ENCODE results near the gene SELENON. TPM values are rescaled to one million over a fixed set of nuclear protein-coding genes. Genes with fewer than 3 reads are reported as not detected.
A peak's percentile ranks its signal among the peaks of the same experiment; 100 is the strongest.

Gene SELENON
- total RNA-seq, 1 experiment from 2014 or later = 90.9 TPM

DNA sequence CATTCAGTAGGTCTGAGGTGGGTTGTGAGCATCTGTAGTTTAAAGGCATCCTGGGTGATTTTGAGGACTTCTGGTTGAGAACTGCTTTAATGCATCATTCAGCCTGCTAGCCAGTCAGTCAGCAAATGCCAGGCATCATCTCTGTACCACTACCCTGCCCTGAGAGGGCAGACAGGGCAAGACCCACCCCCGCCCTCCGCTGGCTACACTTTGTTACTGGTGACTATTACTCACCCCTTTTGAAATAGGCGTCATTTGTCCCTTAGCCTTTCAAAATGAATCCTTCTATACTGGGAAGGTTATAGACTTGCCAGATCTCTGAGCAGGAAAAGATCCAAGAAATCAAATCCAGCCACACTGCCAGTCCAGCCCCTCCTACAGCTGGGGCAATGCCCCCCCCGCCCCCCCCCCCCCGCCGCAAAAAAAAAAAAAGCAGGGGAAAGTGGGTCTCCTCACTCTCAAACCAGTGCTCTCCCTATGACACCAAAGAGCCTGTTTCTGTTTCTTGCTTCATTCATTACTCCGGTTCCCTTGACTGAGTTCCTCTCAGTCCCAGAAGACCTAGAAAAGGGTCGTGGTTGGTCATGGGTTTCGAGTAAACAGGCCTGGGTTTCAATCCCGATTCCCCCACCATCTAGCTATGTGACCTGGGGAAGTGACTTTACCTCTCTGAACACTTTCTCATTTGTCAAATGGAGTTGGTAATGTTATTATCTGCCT is 4.4 kb downstream of the SELENON start:
- no peak overlapping the region for H2BK20ac ChIP-seq (ENCODE audit: low read depth, low read length, poor library complexity, severe bottlenecking)
- no peak overlapping the region for H3K4me2 ChIP-seq (ENCODE audit: insufficient read depth, insufficient read length, low read length)
- H2BK5ac ChIP-seq (ENCODE audit: insufficient read length, low read length) = no peak overlapping the region
- DNase-seq = no peak
- H2AK5ac ChIP-seq (ENCODE audit: insufficient read length, low read length) = no peak overlapping the region
- Mint-ChIP-seq H3K4me1 (peaks cover 19 to 30% of the 10 kb centered on the region in 2 experiments), H3K27me3 (ENCODE audit: low read depth) (peaks cover 3% of the 10 kb centered on the region; the same call in 1 of the 2 replicates), H3K4me3 (no peak overlapping the region), H3K9me3 (no peaks in the 10 kb centered on the region), H3K27ac (peak overlapping the region in 1 of 3 experiments; percentile 33; a peak in 1 of 7 replicates), H3K36me3 (ENCODE audit: insufficient read depth in 1 of 3, low read depth in 3 of 3) (peaks cover 7 to 49% (median 23%) of the 10 kb centered on the region in 3 experiments; a peak in 6 of 7 replicates)
- H4K5ac ChIP-seq (ENCODE audit: insufficient read length, low read depth, low read length) = no peak overlapping the region
- no peak overlapping the region for H4K8ac ChIP-seq (replicated peaks; ENCODE audit: insufficient read length, low read depth, low read length)
- H4K20me1 ChIP-seq (ENCODE audit: control insufficient read depth, insufficient read depth, insufficient read length) = no peaks in the 10 kb centered on the region
- no peaks in the 10 kb centered on the region for H3K27me3 ChIP-seq (ENCODE audit: insufficient read depth, low read length)
- H3K18ac ChIP-seq (ENCODE audit: insufficient read length, low read depth, low read length) = no peak overlapping the region
- no peaks in the 10 kb centered on the region for H3K79me2 ChIP-seq (ENCODE audit: insufficient read depth, low read length)
- H3K56ac ChIP-seq (ENCODE audit: insufficient read length, low read depth, low read length) = no peak overlapping the region
- H3K14ac ChIP-seq (ENCODE audit: insufficient read depth, low read length) = no peak overlapping the region
- H3K4ac ChIP-seq (ENCODE audit: low read depth, low read length) = no peak overlapping the region
- WGBS (ENCODE audit: extremely low coverage, insufficient read length, low lambda C conversion rate) = no CpG with 5 or more reads among the region's 10 CpGs
- peaks cover 6% of the 10 kb centered on the region for H3K23me2 ChIP-seq (ENCODE audit: insufficient read length, low read depth, low read length, poor library complexity, severe bottlenecking)
- H2BK15ac ChIP-seq (ENCODE audit: low read depth, low read length) = no peak overlapping the region
- no peak overlapping the region for H3K27ac ChIP-seq (ENCODE audit: insufficient read length, low read depth, low read length)
- no peak overlapping the region for H2BK12ac ChIP-seq (ENCODE audit: insufficient read length, low read depth, low read length)
- H3K9me3 ChIP-seq (ENCODE audit: control insufficient read depth, low read depth, low read length) = no peaks in the 10 kb centered on the region
- TF ChIP-seq, protein P1, sequence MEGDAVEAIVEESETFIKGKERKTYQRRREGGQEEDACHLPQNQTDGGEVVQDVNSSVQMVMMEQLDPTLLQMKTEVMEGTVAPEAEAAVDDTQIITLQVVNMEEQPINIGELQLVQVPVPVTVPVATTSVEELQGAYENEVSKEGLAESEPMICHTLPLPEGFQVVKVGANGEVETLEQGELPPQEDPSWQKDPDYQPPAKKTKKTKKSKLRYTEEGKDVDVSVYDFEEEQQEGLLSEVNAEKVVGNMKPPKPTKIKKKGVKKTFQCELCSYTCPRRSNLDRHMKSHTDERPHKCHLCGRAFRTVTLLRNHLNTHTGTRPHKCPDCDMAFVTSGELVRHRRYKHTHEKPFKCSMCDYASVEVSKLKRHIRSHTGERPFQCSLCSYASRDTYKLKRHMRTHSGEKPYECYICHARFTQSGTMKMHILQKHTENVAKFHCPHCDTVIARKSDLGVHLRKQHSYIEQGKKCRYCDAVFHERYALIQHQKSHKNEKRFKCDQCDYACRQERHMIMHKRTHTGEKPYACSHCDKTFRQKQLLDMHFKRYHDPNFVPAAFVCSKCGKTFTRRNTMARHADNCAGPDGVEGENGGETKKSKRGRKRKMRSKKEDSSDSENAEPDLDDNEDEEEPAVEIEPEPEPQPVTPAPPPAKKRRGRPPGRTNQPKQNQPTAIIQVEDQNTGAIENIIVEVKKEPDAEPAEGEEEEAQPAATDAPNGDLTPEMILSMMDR (conservative IDR thresholded peaks at IDR 0.05) = 0 out of 3 replicates have a peak, but pooled peaks have one; percentile 13
- H2AFZ ChIP-seq (ENCODE audit: low read length) = no peak overlapping the region
- no peak overlapping the region for H3K23ac ChIP-seq (ENCODE audit: insufficient read length, low read depth, low read length)
- H2BK120ac ChIP-seq (ENCODE audit: low read depth, low read length, poor library complexity, severe bottlenecking) = no peak overlapping the region
- H3K4me1 ChIP-seq (ENCODE audit: insufficient read depth, low read length) = no peaks in the 10 kb centered on the region
- no peak overlapping the region for H3K9ac ChIP-seq (ENCODE audit: extremely low read depth, insufficient read length, low read length)
- H3T11ph ChIP-seq (ENCODE audit: low read length) = no peak overlapping the region
- no peak overlapping the region for H4K91ac ChIP-seq (ENCODE audit: insufficient read length, low read depth, low read length)
- H3K79me1 ChIP-seq (ENCODE audit: insufficient read depth, low read depth, low read length, poor library complexity, severe bottlenecking) = no peaks in the 10 kb centered on the region

Data from H9 (cell line).